MM.1S (cell line): ENCODE data around the gene CFAP77.

Source experiments
- DNase-seq: peaks from one replicate; pipeline ENCODE4 v3.0.0-alpha.2; 2015
- H2AFZ ChIP-seq: fragments of 300-600 bp; sonication (generic); 2 replicates; pipeline ENCODE4 v1.6.0; 2016; ENCODE audit warnings: antibody characterized with exemption, low read length
- H3F3A ChIP-seq: fragments of 300-600 bp; sonication (generic); 2 replicates; pipeline ENCODE4 v1.6.1; 2016; ENCODE audit warnings: mild to moderate bottlenecking, antibody characterized with exemption, low read length, moderate library complexity, mixed read lengths; ENCODE audit not compliant: insufficient read depth
- H3K27ac ChIP-seq: fragments of 300-600 bp; sonication (generic); 2 replicates; pipeline ENCODE4 v1.5.1; 2016; ENCODE audit warnings: mild to moderate bottlenecking, low read length
- H3K27me3 ChIP-seq: fragments of 300-600 bp; sonication (generic); replicated peaks from 2 replicates; pipeline ENCODE4 v1.6.0; 2016; ENCODE audit warnings: low read length; ENCODE audit not compliant: insufficient read depth
- H3K36me3 ChIP-seq: fragments of 300-600 bp; sonication (generic); replicated peaks from 2 replicates; pipeline ENCODE4 v1.6.1; 2016; ENCODE audit warnings: mild to moderate bottlenecking, low read length, mixed read lengths; ENCODE audit not compliant: insufficient read depth
- H3K4me1 ChIP-seq: fragments of 300-600 bp; sonication (generic); 2 replicates; pipeline ENCODE4 v1.6.1; 2016; ENCODE audit warnings: low read length, mixed read lengths
- H3K4me2 ChIP-seq: fragments of 300-600 bp; sonication (generic); 2 replicates; pipeline ENCODE4 v1.6.0; 2016; ENCODE audit warnings: low read depth, low read length
- H3K4me3 ChIP-seq: fragments of 300-600 bp; sonication (generic); 2 replicates; pipeline ENCODE4 v1.5.1; 2016; ENCODE audit warnings: low read length, mixed read lengths
- H3K79me2 ChIP-seq: fragments of 300-600 bp; sonication (generic); 2 replicates; pipeline ENCODE4 v1.6.1; 2016; ENCODE audit warnings: mixed run types, low read length, mixed read lengths
- H3K9ac ChIP-seq: fragments of 300-600 bp; sonication (generic); 2 replicates; pipeline ENCODE4 v1.6.1; 2016; ENCODE audit warnings: low read length, mixed read lengths
- H3K9me2 ChIP-seq: fragments of 300-600 bp; sonication (generic); replicated peaks from 2 replicates; pipeline ENCODE4 v1.6.1; 2016; ENCODE audit warnings: mild to moderate bottlenecking, low read length, mixed read lengths; ENCODE audit not compliant: insufficient read depth
- H3K9me3 ChIP-seq: fragments of 300-600 bp; sonication (generic); replicated peaks from 2 replicates; pipeline ENCODE4 v1.6.1; 2016; ENCODE audit warnings: mild to moderate bottlenecking, low read length, mixed read lengths; ENCODE audit not compliant: insufficient read depth
- H4K20me1 ChIP-seq: fragments of 300-600 bp; sonication (generic); 2 replicates; pipeline ENCODE4 v1.6.1; 2016; ENCODE audit warnings: mild to moderate bottlenecking, low read length, moderate library complexity, mixed read lengths; ENCODE audit not compliant: insufficient read depth
- CTCF ChIP-seq: fragments of 300-600 bp; sonication (generic); IDR thresholded peaks from 2 replicates; pipeline ENCODE4 v1.5.1; 2016; ENCODE audit warnings: antibody characterized with exemption, low read length, mixed read lengths
- EZH2 ChIP-seq: fragments of 300-600 bp; sonication (generic); optimal IDR thresholded peaks from 2 replicates; pipeline ENCODE3; 2017; ENCODE audit warnings: low read depth, mild to moderate bottlenecking, antibody characterized with exemption, low read length, mixed read lengths
- EZH2phosphoT487 ChIP-seq: fragments of 300-600 bp; sonication (generic); IDR thresholded peaks from 2 replicates; pipeline ENCODE4 v1.6.1; 2018; ENCODE audit warnings: antibody characterized with exemption, low read length

Gene CFAP77

GRCh38 chr9:132586830-132587591 is 177.0 kb downstream of the CFAP77 start:
- H3F3A ChIP-seq = no peaks in the 10 kb centered on the region
- no peak for TF ChIP-seq EZH2
- TF ChIP-seq CTCF = no peak
- TF ChIP-seq EZH2phosphoT487 = no peak
- H3K27ac ChIP-seq = no peak overlapping the region
- no peaks in the 10 kb centered on the region for H3K79me2 ChIP-seq
- H3K27me3 ChIP-seq = peaks cover 55% of the 10 kb centered on the region
- H2AFZ ChIP-seq = no peak overlapping the region
- no peaks in the 10 kb centered on the region for H4K20me1 ChIP-seq
- no peaks in the 10 kb centered on the region for H3K9me2 ChIP-seq
- no peak overlapping the region for H3K4me3 ChIP-seq
- H3K9ac ChIP-seq = no peak overlapping the region
- H3K36me3 ChIP-seq = no peaks in the 10 kb centered on the region
- no peak overlapping the region for H3K4me2 ChIP-seq
- no peaks in the 10 kb centered on the region for H3K9me3 ChIP-seq
- DNase-seq = no peak
- no peaks in the 10 kb centered on the region for H3K4me1 ChIP-seq

GRCh38 chr9:132587592-132587955 is 177.6 kb downstream of the CFAP77 start:
- Histone ChIP-seq H3K36me3 (no peaks in the 10 kb centered on the region), H3K79me2 (no peaks in the 10 kb centered on the region), H3K9me3 (no peaks in the 10 kb centered on the region), H3F3A (no peaks in the 10 kb centered on the region), H2AFZ (no peak overlapping the region), H3K4me2 (no peak overlapping the region), H3K27me3 (peaks cover 55% of the 10 kb centered on the region), H3K4me1 (no peaks in the 10 kb centered on the region), H4K20me1 (no peaks in the 10 kb centered on the region), H3K27ac (no peak overlapping the region), H3K9me2 (no peaks in the 10 kb centered on the region), H3K4me3 (no peak overlapping the region), H3K9ac (no peak overlapping the region)
- DNase-seq = no peak
- TF ChIP-seq EZH2phosphoT487 (no peak), CTCF (no peak), EZH2 (no peak)

GRCh38 chr9:132588098-132588497 is 178.1 kb downstream of the CFAP77 start:
- Histone ChIP-seq H3K9ac (no peak overlapping the region), H3K4me2 (no peak overlapping the region), H4K20me1 (no peaks in the 10 kb centered on the region), H3K9me2 (no peaks in the 10 kb centered on the region), H3K9me3 (no peaks in the 10 kb centered on the region), H2AFZ (no peak overlapping the region), H3K36me3 (no peaks in the 10 kb centered on the region), H3K4me1 (no peaks in the 10 kb centered on the region), H3K27me3 (peaks cover 53% of the 10 kb centered on the region), H3K79me2 (no peaks in the 10 kb centered on the region), H3K4me3 (no peak overlapping the region), H3K27ac (no peak overlapping the region), H3F3A (no peaks in the 10 kb centered on the region)
- no peak for TF ChIP-seq EZH2phosphoT487
- TF ChIP-seq CTCF = no peak
- TF ChIP-seq EZH2 = no peak
- no peak for DNase-seq
